ENCODE data around the gene RNGTT. TPM values are rescaled to one million over a fixed set of nuclear protein-coding genes. Genes with fewer than 3 reads are reported as not detected.
"Not testable (repeated sequence)": the region's sequence is repeated elsewhere in the genome, so short reads cannot be mapped to it uniquely, and the experiment has no call there.

The RNGTT gene
- polyA plus RNA-seq, 4 donors: 3.8 to 8.3 (median 4.7) TPM

DNA sequence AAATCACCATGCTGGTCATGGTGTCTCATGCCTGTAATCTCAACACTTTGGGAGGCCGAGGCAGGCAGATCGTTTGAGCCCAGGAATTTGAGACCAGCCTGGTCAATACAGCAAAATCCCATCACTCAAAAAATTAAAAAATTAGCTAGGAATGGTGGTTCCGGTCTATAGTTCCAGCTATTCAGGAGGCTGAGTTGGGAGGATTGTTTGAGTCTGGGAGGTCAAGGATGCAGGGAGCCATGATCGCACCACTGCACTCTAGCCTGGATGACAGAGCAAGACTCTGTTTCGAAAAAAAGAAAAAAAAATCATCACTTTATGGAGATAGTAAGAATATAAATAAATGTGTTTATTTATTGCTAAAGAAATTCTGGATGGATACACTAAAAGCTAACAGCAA is 124.1 kb downstream of the RNGTT start:
- Histone ChIP-seq H3K9me3 (ENCODE audit: control insufficient read depth in 2 of 2, insufficient read depth in 1 of 2, low read depth in 1 of 2, low read length in 1 of 2) (peaks cover 0 to 10% of the 10 kb centered on the region in 2 donors), H3K27ac (ENCODE audit: low read depth in 1 of 3, low read length in 2 of 3) (no peak overlapping the region), H3K4me1 (ENCODE audit: control insufficient read depth in 3 of 3, insufficient read depth in 2 of 3, low read depth in 1 of 3, low read length in 2 of 3) (peaks cover 0 to 4% (median 0%) of the 10 kb centered on the region in 3 donors), H3K4me3 (ENCODE audit: low read depth in 1 of 3, low read length in 3 of 3) (no peak overlapping the region), H3K36me3 (ENCODE audit: control insufficient read depth in 3 of 3, insufficient read depth in 2 of 3, low read depth in 1 of 3, low read length in 3 of 3) (peaks cover 0 to 11% (median 0%) of the 10 kb centered on the region in 3 donors), H3K27me3 (ENCODE audit: control insufficient read depth in 3 of 3, insufficient read depth in 3 of 3, low read length in 3 of 3) (no peaks in the 10 kb centered on the region)
- WGBS, 3 donors: 97 to 99% (median 98%) methylated on average over 5 of the region's 5 CpGs
- FAIRE-seq (no peak), DNase-seq (no peak)

DNA sequence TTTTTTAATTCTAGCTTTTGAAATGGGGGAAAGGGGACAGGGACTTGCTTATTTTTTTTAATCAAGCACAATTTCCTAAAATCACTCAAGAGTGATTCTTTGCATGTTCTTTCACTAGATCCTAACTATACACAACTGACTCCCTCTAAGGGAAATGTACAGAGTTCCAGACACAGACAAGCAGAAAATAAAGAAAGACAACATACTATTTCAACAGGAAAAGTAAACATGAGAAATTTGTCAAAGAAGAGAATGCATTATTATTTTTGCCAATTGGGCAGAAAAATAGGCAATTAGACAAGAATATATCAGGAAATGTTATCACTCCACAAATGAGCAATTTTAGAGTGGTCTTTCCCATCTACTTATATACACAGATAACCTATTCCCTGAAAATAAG is 128.2 kb downstream of the RNGTT start:
- H3K9me3 ChIP-seq (ENCODE audit: control insufficient read depth in 2 of 2, insufficient read depth in 1 of 2, low read depth in 1 of 2, low read length in 1 of 2): peaks cover 0 to 18% of the 10 kb centered on the region in 2 donors
- DNase-seq (no peak), FAIRE-seq (no peak)
- H3K27ac ChIP-seq (ENCODE audit: low read depth in 1 of 3, low read length in 2 of 3): no peak overlapping the region
- no peaks in the 10 kb centered on the region for H3K27me3 ChIP-seq (ENCODE audit: control insufficient read depth in 3 of 3, insufficient read depth in 3 of 3, low read length in 3 of 3)
- no peak overlapping the region for H3K4me3 ChIP-seq (ENCODE audit: low read depth in 1 of 3, low read length in 3 of 3)
- H3K4me1 ChIP-seq (ENCODE audit: control insufficient read depth in 3 of 3, insufficient read depth in 2 of 3, low read depth in 1 of 3, low read length in 2 of 3): no peaks in the 10 kb centered on the region
- H3K36me3 ChIP-seq (ENCODE audit: control insufficient read depth in 3 of 3, insufficient read depth in 2 of 3, low read depth in 1 of 3, low read length in 3 of 3): peaks cover 0 to 9% (median 0%) of the 10 kb centered on the region in 3 donors

DNA sequence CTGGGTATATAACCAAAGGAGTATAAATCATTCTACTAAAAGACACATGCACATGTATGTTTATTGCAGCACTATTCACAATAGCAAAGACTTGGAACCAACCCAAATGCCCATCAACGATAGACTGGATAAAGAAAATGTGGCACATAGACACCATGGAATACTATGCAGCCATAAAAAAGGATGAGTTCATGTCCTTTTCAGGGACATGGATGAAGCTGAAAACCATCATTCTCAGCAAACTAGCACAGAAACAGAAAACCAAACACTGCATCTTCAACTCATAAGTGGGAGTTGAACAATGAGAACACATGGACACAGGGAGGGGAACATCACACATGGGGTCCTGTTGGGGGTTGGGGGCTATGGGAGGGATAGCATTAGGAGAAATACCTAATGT is 130.3 kb downstream of the RNGTT start:
- not testable (repeated sequence) for H3K27me3 ChIP-seq (ENCODE audit: control insufficient read depth in 3 of 3, insufficient read depth in 3 of 3, low read length in 3 of 3); H3K4me3 ChIP-seq (ENCODE audit: low read depth in 1 of 3, low read length in 3 of 3); FAIRE-seq; H3K27ac ChIP-seq (ENCODE audit: low read depth in 1 of 3, low read length in 2 of 3); H3K4me1 ChIP-seq (ENCODE audit: control insufficient read depth in 3 of 3, insufficient read depth in 2 of 3, low read depth in 1 of 3, low read length in 2 of 3); H3K36me3 ChIP-seq (ENCODE audit: control insufficient read depth in 3 of 3, insufficient read depth in 2 of 3, low read depth in 1 of 3, low read length in 3 of 3); DNase-seq
- peaks cover 0 to 18% of the 10 kb centered on the region in 2 donors for H3K9me3 ChIP-seq (ENCODE audit: control insufficient read depth in 2 of 2, insufficient read depth in 1 of 2, low read depth in 1 of 2, low read length in 1 of 2)
- WGBS, 3 donors: 86 to 93% (median 91%) methylated on average over 1 of the region's 1 CpG

DNA sequence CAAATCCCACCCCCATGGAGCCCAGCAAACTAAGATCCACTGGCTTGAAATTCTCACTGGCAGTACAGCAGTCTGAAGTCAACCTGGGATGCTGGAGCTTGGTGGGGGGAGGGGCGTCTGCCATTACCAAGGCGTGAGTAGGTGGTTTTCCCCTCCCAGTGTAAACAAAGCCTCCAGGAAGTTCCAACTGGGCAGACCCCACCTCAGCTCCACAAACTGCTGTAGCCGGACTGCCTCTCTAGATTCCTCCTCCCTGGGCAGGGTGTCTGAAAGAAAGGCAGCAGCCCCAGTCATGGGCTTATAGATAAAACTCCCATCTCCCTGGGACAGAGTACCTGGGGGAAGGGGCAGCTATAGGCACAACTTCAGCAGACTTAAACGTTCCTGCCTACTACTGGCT is 135.8 kb downstream of the RNGTT start:
- H3K36me3 ChIP-seq (ENCODE audit: control insufficient read depth in 3 of 3, insufficient read depth in 2 of 3, low read depth in 1 of 3, low read length in 3 of 3): peaks cover 0 to 11% (median 0%) of the 10 kb centered on the region in 3 donors
- WGBS, 3 donors: 89 to 92% (median 89%) methylated on average over 4 of the region's 4 CpGs
- not testable (repeated sequence) for H3K27me3 ChIP-seq (ENCODE audit: control insufficient read depth in 3 of 3, insufficient read depth in 3 of 3, low read length in 3 of 3); H3K4me3 ChIP-seq (ENCODE audit: low read depth in 1 of 3, low read length in 3 of 3); H3K9me3 ChIP-seq (ENCODE audit: control insufficient read depth in 2 of 2, insufficient read depth in 1 of 2, low read depth in 1 of 2, low read length in 1 of 2); FAIRE-seq; DNase-seq; H3K4me1 ChIP-seq (ENCODE audit: control insufficient read depth in 3 of 3, insufficient read depth in 2 of 3, low read depth in 1 of 3, low read length in 2 of 3); H3K27ac ChIP-seq (ENCODE audit: low read depth in 1 of 3, low read length in 2 of 3)

DNA sequence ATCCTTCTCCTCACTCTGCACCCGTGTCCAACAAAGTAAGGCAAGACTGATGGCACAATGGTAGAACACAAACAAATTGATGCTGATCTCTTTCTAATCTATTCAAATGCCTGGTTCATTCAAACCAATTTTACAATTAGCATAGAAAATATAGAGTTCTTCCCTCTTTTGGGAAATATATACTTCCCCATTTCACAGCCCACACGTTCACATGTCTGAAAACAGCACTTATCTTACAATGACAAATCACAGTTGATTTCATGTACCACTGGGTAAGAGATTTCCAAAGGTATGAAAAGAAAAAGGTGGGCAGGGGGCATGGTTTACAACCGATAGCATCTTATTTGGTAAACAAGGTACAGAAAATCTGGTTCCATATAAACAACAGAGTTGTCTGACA is 137.6 kb downstream of the RNGTT start:
- WGBS, 3 donors: 89 to 97% (median 96%) methylated on average over 3 of the region's 3 CpGs
- H3K4me3 ChIP-seq (ENCODE audit: low read depth in 1 of 3, low read length in 3 of 3): no peak overlapping the region
- no peaks in the 10 kb centered on the region for H3K27me3 ChIP-seq (ENCODE audit: control insufficient read depth in 3 of 3, insufficient read depth in 3 of 3, low read length in 3 of 3)
- peaks cover 0 to 11% (median 0%) of the 10 kb centered on the region in 3 donors for H3K36me3 ChIP-seq (ENCODE audit: control insufficient read depth in 3 of 3, insufficient read depth in 2 of 3, low read depth in 1 of 3, low read length in 3 of 3)
- no peak overlapping the region for H3K27ac ChIP-seq (ENCODE audit: low read depth in 1 of 3, low read length in 2 of 3)
- H3K4me1 ChIP-seq (ENCODE audit: control insufficient read depth in 3 of 3, insufficient read depth in 2 of 3, low read depth in 1 of 3, low read length in 2 of 3): no peaks in the 10 kb centered on the region
- DNase-seq (no peak), FAIRE-seq (no peak)
- H3K9me3 ChIP-seq (ENCODE audit: control insufficient read depth in 2 of 2, insufficient read depth in 1 of 2, low read depth in 1 of 2, low read length in 1 of 2): peaks cover 0 to 9% of the 10 kb centered on the region in 2 donors

DNA sequence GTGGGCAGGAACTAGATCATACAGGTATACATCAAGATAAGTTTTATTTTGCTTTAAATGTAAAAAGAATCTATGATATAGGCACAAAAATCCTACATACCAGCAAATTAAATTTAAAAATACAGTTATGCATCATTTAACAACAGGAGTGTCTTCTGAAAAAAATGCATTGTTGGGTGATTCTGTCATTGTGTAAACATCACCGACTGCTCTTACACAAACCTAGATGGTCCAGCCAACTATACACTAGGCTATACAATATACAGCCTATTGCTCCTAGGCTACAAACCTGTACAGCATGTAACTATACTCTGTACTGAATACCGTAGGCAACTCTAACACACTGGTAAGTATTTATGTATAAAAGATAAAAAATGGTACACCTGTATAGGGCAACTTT is 139.4 kb downstream of the RNGTT start:
- H3K4me1 ChIP-seq (ENCODE audit: control insufficient read depth in 3 of 3, insufficient read depth in 2 of 3, low read depth in 1 of 3, low read length in 2 of 3): no peaks in the 10 kb centered on the region
- no peak overlapping the region for H3K4me3 ChIP-seq (ENCODE audit: low read depth in 1 of 3, low read length in 3 of 3)
- H3K36me3 ChIP-seq (ENCODE audit: control insufficient read depth in 3 of 3, insufficient read depth in 2 of 3, low read depth in 1 of 3, low read length in 3 of 3): peaks cover 0 to 11% (median 0%) of the 10 kb centered on the region in 3 donors

DNA sequence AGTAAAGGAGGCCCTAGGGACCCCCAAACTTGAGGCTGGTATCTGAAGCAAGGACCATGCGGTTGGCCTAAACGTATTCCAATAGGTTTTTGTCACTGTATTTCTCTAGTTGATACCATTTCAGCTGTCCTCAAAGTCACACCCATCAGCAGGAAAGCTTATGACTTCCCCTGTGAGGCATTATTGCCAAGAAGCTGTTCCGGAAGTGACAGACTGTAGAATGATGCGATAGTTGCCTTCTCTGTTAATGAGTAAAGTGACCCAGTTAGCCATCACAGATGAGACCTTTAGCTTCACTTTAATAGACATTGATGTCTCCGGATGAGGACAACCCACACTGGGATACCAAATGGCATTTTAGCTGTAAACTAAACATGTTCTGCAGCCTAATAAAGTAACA is 147.9 kb downstream of the RNGTT start:
- DNase-seq (no peak), FAIRE-seq (no peak)

More for the DNA sequence above, 139.4 kb downstream of the RNGTT start:
- Histone ChIP-seq H3K27me3 (ENCODE audit: control insufficient read depth in 3 of 3, insufficient read depth in 3 of 3, low read length in 3 of 3) (no peaks in the 10 kb centered on the region), H3K27ac (ENCODE audit: low read depth in 1 of 3, low read length in 2 of 3) (no peak overlapping the region), H3K9me3 (ENCODE audit: control insufficient read depth in 2 of 2, insufficient read depth in 1 of 2, low read depth in 1 of 2, low read length in 1 of 2) (peaks cover 0 to 9% of the 10 kb centered on the region in 2 donors)
- DNase-seq: no peak
- no peak for FAIRE-seq
- 63 to 74% (median 70%) methylated on average over 2 of the region's 2 CpGs for WGBS, 3 donors

DNA sequence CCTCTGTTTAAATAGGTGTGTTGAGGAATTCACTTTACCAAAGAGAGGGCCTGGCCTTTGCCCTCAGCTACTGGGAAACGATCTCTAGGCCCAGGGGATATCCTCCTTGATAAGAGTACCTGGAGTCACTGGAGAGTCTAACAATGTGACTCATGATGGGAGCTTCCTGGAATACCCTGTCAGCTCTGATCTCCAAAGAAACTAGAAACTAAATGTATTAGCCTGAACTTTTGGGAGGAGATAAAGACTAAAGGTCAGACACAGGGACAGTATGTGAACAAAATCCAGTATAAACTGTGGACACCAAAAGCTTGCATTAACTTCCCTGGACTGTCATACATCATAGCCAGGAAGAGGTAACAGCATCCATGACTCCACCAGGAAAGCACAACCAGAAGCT is 148.5 kb downstream of the RNGTT start:
- DNase-seq: peak; percentile 3 to 47
- H3K9me3 ChIP-seq (ENCODE audit: control insufficient read depth in 2 of 2, insufficient read depth in 1 of 2, low read depth in 1 of 2, low read length in 1 of 2): no peaks in the 10 kb centered on the region
- H3K4me1 ChIP-seq (ENCODE audit: control insufficient read depth in 3 of 3, insufficient read depth in 2 of 3, low read depth in 1 of 3, low read length in 2 of 3): peaks cover 0 to 6% (median 3%) of the 10 kb centered on the region in 3 donors
- no peak overlapping the region for H3K27ac ChIP-seq (ENCODE audit: low read depth in 1 of 3, low read length in 2 of 3)
- no peak for FAIRE-seq
- no peaks in the 10 kb centered on the region for H3K27me3 ChIP-seq (ENCODE audit: control insufficient read depth in 3 of 3, insufficient read depth in 3 of 3, low read length in 3 of 3)
- H3K36me3 ChIP-seq (ENCODE audit: control insufficient read depth in 3 of 3, insufficient read depth in 2 of 3, low read depth in 1 of 3, low read length in 3 of 3): no peaks in the 10 kb centered on the region
- WGBS, 3 donors: 17 to 51% (median 47%) methylated on average over 1 of the region's 1 CpG
- no peak overlapping the region for H3K4me3 ChIP-seq (ENCODE audit: low read depth in 1 of 3, low read length in 3 of 3)

More for the DNA sequence above, 147.9 kb downstream of the RNGTT start:
- no peak overlapping the region for H3K4me3 ChIP-seq (ENCODE audit: low read depth in 1 of 3, low read length in 3 of 3)
- H3K27me3 ChIP-seq (ENCODE audit: control insufficient read depth in 3 of 3, insufficient read depth in 3 of 3, low read length in 3 of 3): no peaks in the 10 kb centered on the region
- H3K36me3 ChIP-seq (ENCODE audit: control insufficient read depth in 3 of 3, insufficient read depth in 2 of 3, low read depth in 1 of 3, low read length in 3 of 3): no peaks in the 10 kb centered on the region
- 90 to 95% (median 91%) methylated on average over 5 of the region's 5 CpGs for WGBS, 3 donors
- H3K4me1 ChIP-seq (ENCODE audit: control insufficient read depth in 3 of 3, insufficient read depth in 2 of 3, low read depth in 1 of 3, low read length in 2 of 3): peaks cover 0 to 6% (median 3%) of the 10 kb centered on the region in 3 donors
- H3K9me3 ChIP-seq (ENCODE audit: control insufficient read depth in 2 of 2, insufficient read depth in 1 of 2, low read depth in 1 of 2, low read length in 1 of 2): no peaks in the 10 kb centered on the region
- no peak overlapping the region for H3K27ac ChIP-seq (ENCODE audit: low read depth in 1 of 3, low read length in 2 of 3)

DNA sequence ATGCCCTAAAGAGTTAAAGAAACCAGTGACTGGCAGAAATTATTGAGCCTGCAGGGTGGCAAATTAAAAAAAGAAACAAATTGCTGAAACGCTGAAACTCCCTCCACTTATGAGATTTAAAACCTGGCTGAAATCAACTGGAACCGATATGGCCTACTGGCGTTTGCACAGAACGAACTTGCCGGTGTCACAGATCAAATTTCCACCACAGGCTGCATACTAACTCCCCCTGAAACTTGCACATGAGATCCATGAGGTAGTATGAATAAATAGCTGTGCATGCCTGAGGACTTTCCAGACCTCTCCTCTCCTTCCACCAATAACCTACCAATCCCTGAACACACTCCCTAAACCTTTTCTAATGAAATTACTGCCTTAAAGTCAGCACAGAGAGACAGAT is 150.4 kb downstream of the RNGTT start:
- FAIRE-seq: no peak
- H3K9me3 ChIP-seq (ENCODE audit: control insufficient read depth in 2 of 2, insufficient read depth in 1 of 2, low read depth in 1 of 2, low read length in 1 of 2): no peaks in the 10 kb centered on the region
- H3K36me3 ChIP-seq (ENCODE audit: control insufficient read depth in 3 of 3, insufficient read depth in 2 of 3, low read depth in 1 of 3, low read length in 3 of 3): no peaks in the 10 kb centered on the region
- 80 to 93% (median 90%) methylated on average over 5 of the region's 5 CpGs for WGBS, 3 donors
- no peak overlapping the region for H3K4me3 ChIP-seq (ENCODE audit: low read depth in 1 of 3, low read length in 3 of 3)
- no peaks in the 10 kb centered on the region for H3K27me3 ChIP-seq (ENCODE audit: control insufficient read depth in 3 of 3, insufficient read depth in 3 of 3, low read length in 3 of 3)
- no peak for DNase-seq
- H3K4me1 ChIP-seq (ENCODE audit: control insufficient read depth in 3 of 3, insufficient read depth in 2 of 3, low read depth in 1 of 3, low read length in 2 of 3): peaks cover 0 to 6% (median 3%) of the 10 kb centered on the region in 3 donors
- no peak overlapping the region for H3K27ac ChIP-seq (ENCODE audit: low read depth in 1 of 3, low read length in 2 of 3)

Data from small intestine (tissue), 7 donors.